GM21786 (cell line): ENCODE data around the gene TRIP4.
"Not testable (repeated sequence)": the region's sequence is repeated elsewhere in the genome, so short reads cannot be mapped to it uniquely, and the experiment has no call there.

Source experiments
- ATAC-seq: cut with Tn5 transposase; IDR thresholded peaks from one replicate; pipeline ENCODE4 v1.9.1; 2021; ENCODE audit not compliant: unreplicated experiment

Gene TRIP4

DNA sequence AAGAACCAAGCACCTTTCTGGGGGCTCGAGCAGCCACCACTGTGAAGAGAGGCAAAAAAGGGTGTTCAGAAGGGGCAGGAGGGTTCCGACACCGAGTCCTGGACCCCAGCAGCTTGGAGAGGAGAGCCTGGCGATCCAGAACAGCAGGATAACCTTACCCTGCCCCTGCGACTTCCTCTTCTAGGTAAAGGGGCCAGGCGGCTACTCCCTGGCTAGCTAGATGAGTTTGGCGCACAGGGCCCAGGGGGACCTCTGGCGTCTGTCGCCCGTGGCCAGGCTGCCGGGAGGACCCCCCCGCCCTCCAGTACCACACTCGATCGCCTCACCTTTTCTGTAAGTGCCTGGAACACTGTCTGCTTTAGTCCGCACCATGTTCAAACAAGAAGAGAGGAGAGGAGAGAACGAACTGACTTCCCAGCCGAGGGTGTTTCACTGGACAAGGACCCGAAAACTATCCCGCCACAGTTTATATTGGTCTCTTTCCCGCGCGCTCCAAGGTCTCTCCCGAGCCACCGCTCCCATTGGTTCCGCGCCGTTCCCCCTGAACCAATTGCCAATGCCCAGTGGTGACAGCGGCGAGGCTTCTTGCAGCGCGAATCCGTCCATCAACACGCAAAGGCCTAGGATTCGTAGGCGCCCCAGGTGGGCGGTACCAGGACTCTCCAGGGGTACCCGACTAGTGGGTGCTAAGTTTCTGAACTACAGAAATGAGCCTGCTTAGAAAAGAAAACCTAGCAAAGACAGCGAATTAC, 6.5 kb upstream of the TRIP4 start, which contains the start of gene PCLAF:
TSS of gene PCLAF (minus strand) at position 442 of the 752 bp plus-strand sequence. CDS start at position 372, 70 bp downstream.
- peak; percentile 95 for ATAC-seq

DNA sequence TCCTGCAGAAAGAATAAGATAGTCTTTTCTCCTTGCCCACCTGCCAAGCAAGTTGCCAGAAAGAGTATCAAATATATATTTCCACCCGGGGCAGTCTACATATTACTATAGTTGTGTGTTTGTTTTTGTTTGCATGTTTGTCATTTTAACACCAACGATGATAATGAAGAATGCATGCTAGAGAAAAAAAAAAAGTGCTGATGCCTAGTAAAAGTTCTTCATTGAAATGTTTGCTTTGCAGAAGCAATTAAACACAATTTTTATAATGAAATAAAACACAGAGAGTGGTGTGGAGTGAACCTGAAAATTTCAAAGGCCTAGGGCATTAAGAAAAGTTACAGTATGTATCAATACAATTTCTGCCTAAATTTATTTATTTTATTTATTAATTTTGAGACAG, 3.9 kb upstream of the TRIP4 start:
- ATAC-seq: no peak

GRCh38 chr15:64386291-64386690, 1.3 kb upstream of the TRIP4 start:
- no peak for ATAC-seq

DNA sequence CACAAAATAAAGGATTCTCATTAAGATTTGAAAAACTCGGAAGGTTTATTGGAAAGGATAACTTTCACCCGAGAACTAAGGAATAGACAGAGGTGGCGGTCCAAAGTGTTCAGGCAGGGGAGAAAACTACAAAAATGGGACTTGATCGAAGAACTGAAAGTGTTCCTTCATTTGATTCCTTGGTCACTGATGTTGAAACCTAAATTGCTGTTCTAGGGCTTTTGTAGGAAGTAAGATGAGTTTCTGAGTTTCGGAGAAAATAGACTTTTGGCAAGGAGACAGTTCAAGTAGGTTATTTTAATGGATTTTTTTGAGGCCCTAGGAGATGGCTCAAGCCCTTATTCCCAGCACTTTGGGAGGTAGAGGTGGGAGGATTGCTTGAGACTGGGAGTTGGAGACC, 1.4 kb downstream of the TRIP4 start:
- no peak for ATAC-seq

GRCh38 chr15:64392471-64392870, 4.8 kb downstream of the TRIP4 start:
- not testable (repeated sequence) for ATAC-seq

- no peak for ATAC-seq
These were observed 9.2 kb downstream of the TRIP4 start for GRCh38 chr15:64396789-64397188.

GRCh38 chr15:64398575-64398974, 10.9 kb downstream of the TRIP4 start:
- ATAC-seq: no peak

- no peak for ATAC-seq
These were observed 12.9 kb downstream of the TRIP4 start for GRCh38 chr15:64400583-64400982.

GRCh38 chr15:64412216-64412615, 24.6 kb downstream of the TRIP4 start:
- no peak for ATAC-seq

- no peak for ATAC-seq
These were observed 35.1 kb downstream of the TRIP4 start for GRCh38 chr15:64422697-64423096.

- no peak for ATAC-seq
These were observed 36.3 kb downstream of the TRIP4 start for GRCh38 chr15:64423970-64424369.

DNA sequence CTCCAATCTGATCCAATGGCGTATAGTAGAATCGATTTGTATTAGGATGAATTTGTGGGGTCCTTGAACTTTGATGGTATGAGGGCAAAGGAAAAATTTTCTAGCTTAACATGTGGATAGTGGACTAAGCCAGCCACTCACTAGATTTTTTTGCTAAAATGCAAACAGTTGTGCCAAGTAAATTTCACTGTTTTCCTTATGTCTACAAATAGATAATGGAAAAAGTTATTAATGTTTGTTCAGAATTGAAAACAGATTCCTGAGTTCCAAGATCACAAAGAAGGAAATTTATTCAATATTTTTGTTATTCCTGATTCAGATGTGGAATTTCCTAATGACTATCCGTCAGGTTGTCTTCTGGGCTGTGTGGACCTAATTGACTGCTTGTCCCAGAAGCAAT, 37.6 kb downstream of the TRIP4 start:
- ATAC-seq: no peak

- ATAC-seq: no peak
These were observed 39.3 kb downstream of the TRIP4 start for GRCh38 chr15:64426845-64427465.

DNA sequence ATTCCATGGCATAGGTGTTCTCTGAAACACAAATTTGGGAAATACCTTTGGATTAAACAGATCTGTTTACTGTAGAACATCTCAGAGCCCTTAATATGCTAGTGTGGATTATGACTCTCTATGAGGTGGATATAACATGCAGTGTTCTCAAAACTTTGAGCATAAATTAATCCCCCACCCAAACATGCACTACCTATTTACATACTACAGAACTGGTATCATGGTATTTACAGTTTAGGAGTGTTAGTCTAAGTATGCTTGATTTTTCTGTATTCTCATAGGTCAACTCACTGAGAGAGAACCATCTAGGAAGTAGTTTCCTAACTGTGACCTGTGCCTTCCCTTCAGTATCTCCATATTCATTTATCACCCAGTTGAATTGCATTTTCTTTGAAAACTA, 41.8 kb downstream of the TRIP4 start:
- no peak for ATAC-seq

GRCh38 chr15:64430000-64430735, 42.5 kb downstream of the TRIP4 start:
- no peak for ATAC-seq

DNA sequence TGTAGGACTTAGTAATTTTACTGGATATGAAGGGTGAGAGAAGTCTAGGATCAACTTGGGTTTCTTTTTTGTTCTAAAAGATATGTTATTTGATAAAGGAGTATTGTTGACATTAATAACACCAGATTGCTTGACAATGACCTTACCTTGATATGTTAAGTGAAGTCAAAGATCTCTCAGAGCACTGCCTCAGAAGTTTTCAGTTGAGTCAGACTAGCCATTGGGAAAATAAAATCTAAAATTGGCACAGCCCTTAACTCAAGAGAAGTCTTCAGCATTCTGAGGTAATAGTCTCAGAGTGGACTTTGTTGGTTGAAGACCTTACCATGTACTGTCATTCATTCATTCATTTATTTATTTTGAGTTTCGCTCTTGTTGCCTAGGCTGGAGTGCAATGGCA, 50.3 kb downstream of the TRIP4 start:
- ATAC-seq: no peak

DNA sequence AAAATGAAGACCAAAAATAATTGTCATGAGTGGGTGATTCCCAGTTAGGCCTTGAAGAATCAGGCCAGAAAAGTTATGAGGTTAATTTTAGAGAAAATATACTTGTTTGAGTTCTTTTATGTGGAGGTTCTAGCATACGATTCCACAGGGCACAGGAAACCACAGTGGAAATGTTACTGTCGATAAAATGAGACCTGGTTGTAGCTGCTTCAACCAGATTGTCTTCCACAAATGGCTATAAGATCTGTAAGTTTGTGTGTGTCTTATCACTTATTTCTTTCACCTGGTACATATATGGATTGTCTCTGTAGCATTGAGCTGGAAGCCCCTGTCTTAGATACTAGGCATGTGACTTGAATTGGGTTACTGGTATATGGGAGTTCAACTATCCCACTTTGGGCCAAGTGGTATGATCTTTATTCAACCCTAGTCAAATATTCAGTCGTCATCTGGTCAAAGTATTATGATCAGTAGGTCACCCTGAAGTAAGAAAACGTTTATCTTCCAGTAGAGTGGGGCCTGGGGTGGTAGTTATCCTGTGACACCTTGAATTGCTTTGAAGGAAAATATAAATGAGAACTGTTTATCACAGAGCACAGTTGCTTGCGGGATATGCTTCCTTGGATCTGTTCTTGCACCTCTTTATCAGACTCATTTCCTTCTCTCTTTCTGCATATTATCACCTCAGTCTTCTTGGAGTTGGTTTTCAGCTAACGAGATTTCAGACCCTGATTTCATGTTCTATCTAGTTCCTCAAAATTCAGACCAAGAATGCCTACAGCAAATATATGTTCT, 51.2 kb downstream of the TRIP4 start:
- ATAC-seq: no peak

DNA sequence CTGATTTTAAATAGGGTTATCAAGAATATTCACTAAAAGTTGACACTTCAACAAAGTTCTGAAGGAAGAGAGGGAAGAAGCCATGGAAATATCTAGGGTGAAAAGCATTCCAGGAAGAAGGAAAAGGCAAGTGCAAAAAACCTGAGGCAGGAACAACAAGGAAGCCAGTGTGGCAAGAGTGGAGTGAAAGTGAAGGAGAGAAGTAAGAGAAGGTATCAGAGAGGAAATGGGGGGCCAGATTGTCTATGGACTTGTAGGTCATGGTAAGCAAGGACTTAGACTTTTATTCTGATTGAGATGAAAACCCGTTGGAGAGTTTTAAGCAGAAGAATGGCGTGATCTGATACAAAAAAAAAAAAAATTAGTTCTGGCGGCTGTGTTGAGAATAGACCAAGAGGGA, 54.2 kb downstream of the TRIP4 start:
- ATAC-seq: no peak

DNA sequence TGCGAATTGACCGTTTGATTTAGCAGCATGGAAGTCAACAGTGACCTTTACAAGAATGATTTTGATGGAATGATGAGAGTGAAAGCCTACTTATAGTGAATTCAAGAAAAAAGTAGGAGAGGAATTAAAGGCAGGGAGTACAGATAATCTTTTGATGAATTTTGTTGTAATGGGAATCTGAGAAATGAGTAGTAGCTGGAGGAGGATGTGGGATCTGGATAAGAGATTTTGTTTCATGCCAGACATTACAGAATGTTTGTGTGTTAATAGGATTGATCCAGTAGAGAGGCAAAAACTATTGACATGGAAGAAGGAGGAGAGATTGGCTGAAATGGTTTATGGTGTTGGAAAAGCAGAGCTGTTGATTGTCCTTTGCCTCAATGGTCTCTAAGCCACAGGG, 55.4 kb downstream of the TRIP4 start:
- no peak for ATAC-seq

- ATAC-seq: peak; percentile 53
These were observed 56.3 kb downstream of the TRIP4 start for GRCh38 chr15:64443747-64444621.
